GM19193 (cell line): Measurements from ENCODE around the gene DSCAML1.

Source experiments
- POLR2A ChIP-seq: IDR thresholded peaks from 4 replicates; pipeline ENCODE4 v1.6.1; 2011; ENCODE audit not compliant: insufficient read depth, insufficient read length; ENCODE audit errors: extremely low read depth

DSCAML1 gene

GRCh38 chr11:117676501-117676900, 120.5 kb downstream of the DSCAML1 start:
- TF ChIP-seq POLR2A: no peak

- TF ChIP-seq POLR2A: no peak
Measured at GRCh38 chr11:117673602-117674001, 123.4 kb downstream of the DSCAML1 start.

- no peak for TF ChIP-seq POLR2A
Measured at GRCh38 chr11:117671370-117671769, 125.6 kb downstream of the DSCAML1 start.

- TF ChIP-seq POLR2A: no peak
Measured at GRCh38 chr11:117670924-117671323, 126.1 kb downstream of the DSCAML1 start.

GRCh38 chr11:117670443-117670842, 126.6 kb downstream of the DSCAML1 start:
- no peak for TF ChIP-seq POLR2A

- TF ChIP-seq POLR2A: no peak
Measured at GRCh38 chr11:117669616-117670015, 127.4 kb downstream of the DSCAML1 start.

GRCh38 chr11:117669062-117669461, 128.0 kb downstream of the DSCAML1 start:
- TF ChIP-seq POLR2A: no peak

GRCh38 chr11:117668321-117668751, 128.7 kb downstream of the DSCAML1 start:
- no peak for TF ChIP-seq POLR2A

GRCh38 chr11:117664897-117665296, 132.1 kb downstream of the DSCAML1 start:
- TF ChIP-seq POLR2A: no peak

- no peak for TF ChIP-seq POLR2A
Measured at GRCh38 chr11:117663821-117664220, 133.2 kb downstream of the DSCAML1 start.

- TF ChIP-seq POLR2A: no peak
Measured at GRCh38 chr11:117663414-117663813, 133.6 kb downstream of the DSCAML1 start.

GRCh38 chr11:117662671-117663269, 134.2 kb downstream of the DSCAML1 start:
- TF ChIP-seq POLR2A: no peak

GRCh38 chr11:117662255-117662654, 134.8 kb downstream of the DSCAML1 start:
- TF ChIP-seq POLR2A: no peak

- TF ChIP-seq POLR2A: no peak
Measured at GRCh38 chr11:117658809-117659208, 138.2 kb downstream of the DSCAML1 start.

- TF ChIP-seq POLR2A: no peak
Measured at GRCh38 chr11:117657794-117658193, 139.2 kb downstream of the DSCAML1 start.

GRCh38 chr11:117654281-117655255, 142.4 kb downstream of the DSCAML1 start:
- no peak for TF ChIP-seq POLR2A
